ENCODE measurements around the gene SPPL2A. TPM values are rescaled to one million over a fixed set of nuclear protein-coding genes. Genes with fewer than 3 reads are reported as not detected.
A peak's percentile ranks its signal among the peaks of the same experiment; 100 is the strongest.

Gene SPPL2A
- total RNA-seq, 1 donor from 2014 or later, result 55.0 TPM

DNA sequence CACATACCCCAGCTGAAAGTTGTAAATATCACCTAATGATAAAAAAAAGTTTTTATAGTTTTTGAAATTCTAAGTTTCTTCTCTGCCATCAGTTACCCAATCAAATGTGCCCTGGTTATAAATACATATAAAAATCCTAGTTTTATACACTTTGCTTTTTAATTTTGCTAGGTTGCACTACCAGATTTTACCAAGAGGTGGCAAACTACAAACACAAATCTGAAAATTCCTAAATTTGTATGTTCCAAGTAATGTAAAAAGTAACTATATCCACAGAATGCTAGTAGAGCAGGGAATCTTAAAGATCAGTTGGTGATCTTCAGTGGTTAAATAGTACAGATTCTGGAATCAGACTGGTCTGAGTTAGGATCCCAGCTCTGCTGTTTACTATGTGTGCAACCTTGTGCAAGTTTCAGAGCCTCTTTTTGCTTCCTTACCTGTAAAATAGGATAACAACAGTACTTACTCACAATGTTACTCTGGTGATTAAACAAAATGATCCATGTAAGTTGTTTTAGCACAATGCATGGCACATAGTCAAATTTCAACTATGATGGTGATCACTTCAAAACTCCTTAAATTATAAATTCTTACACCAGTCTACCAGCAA lies 89.9 kb downstream of the SPPL2A start:
- no peaks in the 10 kb centered on the region for H3K9me3 Mint-ChIP-seq
- no peak overlapping the region for H3K27ac Mint-ChIP-seq (ENCODE audit: unreplicated experiment)
- no peaks in the 10 kb centered on the region for H3K27me3 Mint-ChIP-seq (ENCODE audit: low read depth)
- TF ChIP-seq, protein P1, sequence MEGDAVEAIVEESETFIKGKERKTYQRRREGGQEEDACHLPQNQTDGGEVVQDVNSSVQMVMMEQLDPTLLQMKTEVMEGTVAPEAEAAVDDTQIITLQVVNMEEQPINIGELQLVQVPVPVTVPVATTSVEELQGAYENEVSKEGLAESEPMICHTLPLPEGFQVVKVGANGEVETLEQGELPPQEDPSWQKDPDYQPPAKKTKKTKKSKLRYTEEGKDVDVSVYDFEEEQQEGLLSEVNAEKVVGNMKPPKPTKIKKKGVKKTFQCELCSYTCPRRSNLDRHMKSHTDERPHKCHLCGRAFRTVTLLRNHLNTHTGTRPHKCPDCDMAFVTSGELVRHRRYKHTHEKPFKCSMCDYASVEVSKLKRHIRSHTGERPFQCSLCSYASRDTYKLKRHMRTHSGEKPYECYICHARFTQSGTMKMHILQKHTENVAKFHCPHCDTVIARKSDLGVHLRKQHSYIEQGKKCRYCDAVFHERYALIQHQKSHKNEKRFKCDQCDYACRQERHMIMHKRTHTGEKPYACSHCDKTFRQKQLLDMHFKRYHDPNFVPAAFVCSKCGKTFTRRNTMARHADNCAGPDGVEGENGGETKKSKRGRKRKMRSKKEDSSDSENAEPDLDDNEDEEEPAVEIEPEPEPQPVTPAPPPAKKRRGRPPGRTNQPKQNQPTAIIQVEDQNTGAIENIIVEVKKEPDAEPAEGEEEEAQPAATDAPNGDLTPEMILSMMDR (conservative IDR thresholded peaks at IDR 0.05), result peak; percentile 87
- no peaks in the 10 kb centered on the region for H3K36me3 Mint-ChIP-seq (ENCODE audit: low read depth)
- no peak for DNase-seq (ENCODE audit: low read depth, low spot score)
- H3K4me3 Mint-ChIP-seq, result no peak overlapping the region
- H3K4me1 Mint-ChIP-seq, result peaks cover 4% of the 10 kb centered on the region

DNA sequence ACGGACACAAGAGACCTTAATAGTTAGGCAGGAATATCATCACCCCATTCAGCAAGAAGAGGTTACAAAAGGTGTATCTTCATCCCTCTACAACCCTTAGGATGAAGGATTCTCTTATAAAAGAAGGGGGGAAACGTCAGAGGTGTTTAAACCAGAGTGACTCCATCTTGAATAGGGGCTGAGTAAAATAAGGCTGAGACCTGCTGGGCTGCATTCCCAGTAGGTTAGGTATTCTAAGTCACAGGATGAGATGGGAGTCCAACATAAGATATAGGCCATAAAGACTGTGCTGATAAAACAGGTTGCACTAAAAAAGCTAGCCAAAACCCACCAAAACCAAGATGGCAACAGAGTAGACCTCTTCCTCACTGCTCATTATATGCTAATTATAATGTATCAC lies 95.4 kb downstream of the SPPL2A start:
- Mint-ChIP-seq H3K4me1 (no peaks in the 10 kb centered on the region), H3K27ac (ENCODE audit: unreplicated experiment) (no peak overlapping the region), H3K4me3 (no peak overlapping the region), H3K27me3 (ENCODE audit: low read depth) (no peaks in the 10 kb centered on the region), H3K36me3 (ENCODE audit: low read depth) (peaks cover 18% of the 10 kb centered on the region), H3K9me3 (no peaks in the 10 kb centered on the region)
- DNase-seq (ENCODE audit: low read depth, low spot score), result no peak
- TF ChIP-seq, protein P1 (conservative IDR thresholded peaks at IDR 0.05), result no peak

DNA sequence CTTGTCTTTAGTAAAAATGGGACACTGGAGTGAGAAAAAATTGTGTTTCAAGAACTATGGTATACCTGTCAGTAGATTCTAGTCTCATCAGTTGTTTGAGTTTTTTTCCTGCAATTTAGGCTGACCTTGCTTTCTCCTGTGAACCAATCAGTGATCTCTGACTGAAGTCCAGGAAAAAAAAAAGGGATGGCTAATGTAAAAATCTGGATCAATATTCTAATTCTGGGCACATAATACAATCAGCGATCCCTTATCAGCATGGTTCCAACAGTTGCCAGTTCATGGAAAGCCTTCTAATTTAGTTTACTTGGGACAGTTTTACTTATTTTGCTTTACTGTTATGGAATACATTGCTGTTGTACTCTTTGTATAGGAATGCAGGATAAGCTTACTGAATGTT lies 95.9 kb downstream of the SPPL2A start:
- TF ChIP-seq, protein P1 (conservative IDR thresholded peaks at IDR 0.05), result no peak
- no peaks in the 10 kb centered on the region for H3K4me1 Mint-ChIP-seq
- no peak for DNase-seq (ENCODE audit: low read depth, low spot score)
- H3K4me3 Mint-ChIP-seq, result no peak overlapping the region
- no peaks in the 10 kb centered on the region for H3K27me3 Mint-ChIP-seq (ENCODE audit: low read depth)
- H3K27ac Mint-ChIP-seq (ENCODE audit: unreplicated experiment), result no peak overlapping the region
- no peaks in the 10 kb centered on the region for H3K9me3 Mint-ChIP-seq
- peaks cover 18% of the 10 kb centered on the region for H3K36me3 Mint-ChIP-seq (ENCODE audit: low read depth)

DNA sequence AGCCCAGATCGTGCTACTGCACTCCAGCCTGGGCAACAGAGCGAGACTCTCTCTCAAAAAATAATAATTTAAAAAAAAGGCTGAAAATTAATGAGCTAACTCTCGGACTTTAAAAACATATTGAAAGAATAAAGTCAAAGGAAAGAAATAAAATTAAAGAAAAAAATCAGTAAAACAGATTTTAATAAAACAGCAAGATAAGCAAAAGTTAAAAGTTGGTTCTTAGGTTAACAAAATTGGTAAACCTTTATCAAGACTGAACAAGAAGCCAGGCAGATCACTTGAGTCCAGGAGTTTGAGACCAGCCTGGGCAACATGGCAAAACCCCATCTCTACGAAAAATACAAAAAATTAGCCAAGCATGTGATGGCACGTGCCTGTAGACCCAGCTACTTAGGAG lies 99.6 kb downstream of the SPPL2A start:
- Mint-ChIP-seq H3K9me3 (no peaks in the 10 kb centered on the region), H3K36me3 (ENCODE audit: low read depth) (peaks cover 24% of the 10 kb centered on the region), H3K4me3 (no peak overlapping the region), H3K4me1 (no peaks in the 10 kb centered on the region), H3K27me3 (ENCODE audit: low read depth) (no peaks in the 10 kb centered on the region), H3K27ac (ENCODE audit: unreplicated experiment) (no peak overlapping the region)
- TF ChIP-seq, protein P1 (conservative IDR thresholded peaks at IDR 0.05), result no peak
- no peak for DNase-seq (ENCODE audit: low read depth, low spot score)

DNA sequence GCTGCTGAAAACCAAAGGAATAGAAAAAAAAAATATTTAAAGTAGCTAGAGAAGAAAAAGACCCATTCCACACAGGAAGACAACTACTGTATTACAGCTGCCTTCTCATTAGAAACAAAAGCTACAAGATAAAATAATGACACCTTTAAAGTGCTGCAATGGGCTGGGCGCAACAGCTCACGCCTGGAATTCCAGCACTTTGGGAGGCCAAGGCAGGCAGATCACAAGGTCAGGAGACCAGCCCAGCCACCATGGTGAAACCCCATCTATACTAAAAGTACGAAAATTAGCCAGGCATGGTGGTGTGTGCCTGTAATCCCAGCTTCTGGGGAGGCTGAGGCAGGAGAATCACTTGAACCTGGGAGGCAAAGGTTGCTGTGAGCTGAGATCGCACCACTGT lies 110.0 kb downstream of the SPPL2A start:
- TF ChIP-seq, protein P1 (conservative IDR thresholded peaks at IDR 0.05), result no peak
- no peak for DNase-seq (ENCODE audit: low read depth, low spot score)
- Mint-ChIP-seq H3K27ac (ENCODE audit: unreplicated experiment) (no peak overlapping the region), H3K4me3 (no peak overlapping the region), H3K36me3 (ENCODE audit: low read depth) (peaks cover 15% of the 10 kb centered on the region), H3K9me3 (no peaks in the 10 kb centered on the region), H3K4me1 (no peaks in the 10 kb centered on the region), H3K27me3 (ENCODE audit: low read depth) (no peaks in the 10 kb centered on the region)
